Measurements from ENCODE around the gene CD9.

GRCh38 chr12:6264402-6265037 is 64.3 kb downstream of the CD9 start:
- TF ChIP-seq EZH2 (IDR thresholded peaks at IDR 0.05), result no peak
- TF ChIP-seq POLR2AphosphoS5 (IDR thresholded peaks at IDR 0.05; ENCODE audit: borderline replicate concordance, low read depth, low read length), result no peak

Measured in SK-N-MC (cell line).